Astrocyte (in vitro differentiated cells and primary cell): Measurements from ENCODE around the gene PRKCH.

Source experiments
- CTCF ChIP-seq: IDR thresholded peaks from 2 replicates; pipeline ENCODE4 v1.5.1; 2011; ENCODE audit warnings: low read depth, mild to moderate bottlenecking, inconsistent platforms, low read length, moderate library complexity; ENCODE audit not compliant: insufficient read depth
- EZH2 ChIP-seq: IDR thresholded peaks from 2 replicates; pipeline ENCODE4 v1.6.1; 2012; ENCODE audit warnings: mild to moderate bottlenecking, low read length, inconsistent platforms; ENCODE audit not compliant: insufficient read depth

- no peak for TF ChIP-seq EZH2
- TF ChIP-seq CTCF, result no peak
Observed at GRCh38 chr14:61396279-61396678, 74.9 kb downstream of the PRKCH start.
